ENCODE measurements around the gene RFPL2. TPM values are rescaled to one million over a fixed set of nuclear protein-coding genes. Genes with fewer than 3 reads are reported as not detected.

RFPL2 gene
- total and polyA plus RNA-seq, 10 donors: 0.11 to 0.79 (median 0.42) TPM; not detected in 3

DNA sequence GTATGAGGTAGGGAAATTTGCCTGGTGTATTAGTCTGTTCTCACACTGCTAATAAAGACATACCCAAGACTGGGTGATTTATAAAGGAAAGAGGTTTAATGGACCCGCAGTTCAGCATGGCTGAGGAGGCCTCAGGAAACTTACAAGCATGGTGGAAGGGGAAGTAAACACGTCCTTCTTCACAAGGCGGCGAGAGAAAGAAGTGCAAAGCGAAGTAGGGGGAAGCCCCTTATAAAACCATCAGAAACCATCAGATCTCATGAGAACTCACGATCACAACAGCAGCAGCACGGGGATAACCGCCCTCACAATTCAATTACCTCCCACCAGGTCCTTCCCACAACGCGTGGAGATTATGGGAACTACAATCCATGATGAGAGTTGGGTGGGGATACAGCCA lies 12.0 kb upstream of the RFPL2 start:
- H3K9me3 ChIP-seq: no peaks in the 10 kb centered on the region
- 58 to 73% (median 70%) methylated on average over 10 of the region's 10 CpGs for WGBS, 5 donors
- no peaks in the 10 kb centered on the region for H3K36me3 ChIP-seq
- intact Hi-C loops (cut with DNase I; ENCODE audit: low total_unique reads): no loop called here
- H3K4me1 ChIP-seq: no peaks in the 10 kb centered on the region
- H3K4me3 ChIP-seq: no peak overlapping the region
- H3K27ac ChIP-seq: no peak overlapping the region
- DNase-seq: no peak
- peaks cover 0 to 19% (median 0%) of the 10 kb centered on the region in 7 donors for H3K27me3 ChIP-seq (replicated peaks in 1 of 7)
- TF ChIP-seq POLR2AphosphoS5 (IDR thresholded peaks at IDR 0.05) (no peak), POLR2A (IDR thresholded peaks at IDR 0.05) (no peak), CTCF (IDR thresholded peaks at IDR 0.05 in 8 of 11, conservative IDR thresholded peaks at IDR 0.05 in 3 of 11) (no peak)

DNA sequence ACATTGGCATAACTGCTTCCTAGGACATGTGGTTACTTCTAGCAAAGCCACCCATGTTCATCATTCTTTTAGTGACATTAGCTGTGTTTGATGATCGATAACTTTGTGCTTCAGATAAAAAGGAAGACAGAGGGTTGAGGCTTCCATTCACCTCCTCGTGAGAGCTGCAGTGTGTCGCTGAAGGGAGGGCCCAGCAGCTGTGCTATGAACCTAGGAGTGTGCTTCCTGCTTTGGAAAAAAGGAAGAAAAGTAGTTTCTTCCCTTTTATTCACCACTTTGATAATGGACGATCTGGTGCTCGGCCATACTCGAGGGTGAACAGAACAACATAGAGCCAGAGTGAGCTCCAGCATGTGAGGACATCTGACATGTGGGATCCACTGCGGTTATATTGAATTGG lies 6.1 kb upstream of the RFPL2 start:
- intact Hi-C loops (cut with DNase I; ENCODE audit: low total_unique reads): no loop called here
- H3K4me3 ChIP-seq: no peak overlapping the region
- peaks cover 0 to 11% (median 6%) of the 10 kb centered on the region in 6 donors for H3K4me1 ChIP-seq
- 51 to 69% (median 56%) methylated on average over 7 of the region's 7 CpGs for WGBS, 5 donors
- DNase-seq: no peak
- no peaks in the 10 kb centered on the region for H3K9me3 ChIP-seq
- H3K27ac ChIP-seq: no peak overlapping the region
- no peaks in the 10 kb centered on the region for H3K36me3 ChIP-seq
- peaks cover 0 to 34% (median 0%) of the 10 kb centered on the region in 7 donors for H3K27me3 ChIP-seq (replicated peaks in 1 of 7)
- TF ChIP-seq CTCF (IDR thresholded peaks at IDR 0.05 in 8 of 11, conservative IDR thresholded peaks at IDR 0.05 in 3 of 11) (no peak), POLR2AphosphoS5 (IDR thresholded peaks at IDR 0.05) (no peak), POLR2A (IDR thresholded peaks at IDR 0.05) (no peak)

GRCh38 chr22:32208681-32209080 lies 3.8 kb upstream of the RFPL2 start:
- 60 to 95% (median 93%) methylated on average over 1 to 3 of the region's 3 CpGs for WGBS, 5 donors
- no peaks in the 10 kb centered on the region for H3K36me3 ChIP-seq
- peaks cover 0 to 51% (median 11%) of the 10 kb centered on the region in 7 donors for H3K27me3 ChIP-seq (replicated peaks in 1 of 7)
- no peak overlapping the region for H3K4me3 ChIP-seq
- H3K27ac ChIP-seq: no peak overlapping the region
- H3K9me3 ChIP-seq: no peaks in the 10 kb centered on the region
- TF ChIP-seq POLR2A (IDR thresholded peaks at IDR 0.05) (no peak), CTCF (IDR thresholded peaks at IDR 0.05 in 8 of 11, conservative IDR thresholded peaks at IDR 0.05 in 3 of 11) (no peak), POLR2AphosphoS5 (IDR thresholded peaks at IDR 0.05) (no peak)
- intact Hi-C loops (cut with DNase I; ENCODE audit: low total_unique reads): no loop called here
- H3K4me1 ChIP-seq: peaks cover 0 to 23% (median 6%) of the 10 kb centered on the region in 6 donors
- DNase-seq: no peak

DNA sequence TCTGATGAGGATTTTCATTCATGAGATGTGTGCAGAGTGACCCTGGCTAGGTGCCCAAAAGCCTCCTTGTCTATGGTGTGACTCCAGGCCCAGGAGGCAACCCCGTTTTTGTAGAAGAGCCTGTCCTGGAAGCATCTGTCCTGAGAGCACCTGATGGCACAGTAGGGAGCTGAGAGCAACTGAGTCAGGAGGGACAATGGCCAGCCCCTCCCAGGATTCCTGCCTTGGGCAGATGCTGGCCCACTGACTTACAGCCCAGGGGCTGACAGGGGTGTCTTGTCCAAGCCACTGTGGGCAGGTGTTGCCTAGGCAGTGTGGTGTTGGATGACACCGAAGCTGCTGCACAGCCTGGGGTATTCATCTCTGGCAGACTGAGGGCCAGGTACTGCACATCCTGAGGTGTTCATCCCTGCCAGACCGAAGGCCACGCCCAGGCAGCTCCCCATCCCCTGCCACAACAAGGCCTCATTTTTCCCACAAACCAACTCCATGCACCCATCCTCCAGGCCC lies 3.2 kb upstream of the RFPL2 start:
- 69 to 92% (median 83%) methylated on average over 4 of the region's 4 CpGs for WGBS, 5 donors
- DNase-seq: no peak
- H3K27me3 ChIP-seq (replicated peaks in 1 of 7): peaks cover 0 to 58% (median 16%) of the 10 kb centered on the region in 7 donors
- H3K4me3 ChIP-seq: no peak overlapping the region
- H3K27ac ChIP-seq: no peak overlapping the region
- peaks cover under 1 to 30% (median 11%) of the 10 kb centered on the region in 6 donors for H3K4me1 ChIP-seq
- intact Hi-C loops (cut with DNase I; ENCODE audit: low total_unique reads): no loop called here
- TF ChIP-seq CTCF (IDR thresholded peaks at IDR 0.05 in 8 of 11, conservative IDR thresholded peaks at IDR 0.05 in 3 of 11): no peak
- TF ChIP-seq POLR2AphosphoS5 (IDR thresholded peaks at IDR 0.05): no peak
- no peak for TF ChIP-seq POLR2A (IDR thresholded peaks at IDR 0.05)
- H3K9me3 ChIP-seq: no peaks in the 10 kb centered on the region
- no peaks in the 10 kb centered on the region for H3K36me3 ChIP-seq
